Effector memory CD4-positive, alpha-beta T cell (primary cell): ENCODE measurements around the gene OTOS.

Source experiments
- DNase-seq, 3 donors: peaks; one replicate each; pipeline ENCODE4 v3.0.0-alpha.2; 2020
- H3K27ac ChIP-seq: 2 replicates; pipeline ENCODE4 v1.7.0; 2013; ENCODE audit warnings: mild to moderate bottlenecking, low read length, moderate library complexity; ENCODE audit not compliant: insufficient read depth, poor library complexity, severe bottlenecking
- H3K27me3 ChIP-seq: replicated peaks from 2 replicates; pipeline ENCODE4 v1.7.0; 2013; ENCODE audit warnings: mild to moderate bottlenecking, low read length; ENCODE audit not compliant: insufficient read depth, control insufficient read depth, poor library complexity, severe bottlenecking
- H3K36me3 ChIP-seq: 2 replicates; pipeline ENCODE4 v1.7.0; 2013; ENCODE audit warnings: mild to moderate bottlenecking, low read length, moderate library complexity; ENCODE audit not compliant: control insufficient read depth, insufficient read depth
- H3K4me1 ChIP-seq: 2 replicates; pipeline ENCODE4 v1.7.0; 2013; ENCODE audit warnings: low read length, mild to moderate bottlenecking; ENCODE audit not compliant: control insufficient read depth, insufficient read depth, poor library complexity, severe bottlenecking
- H3K4me3 ChIP-seq: 2 replicates; pipeline ENCODE4 v1.7.0; 2013; ENCODE audit warnings: low read length, low read depth, mild to moderate bottlenecking; ENCODE audit not compliant: insufficient read depth, poor library complexity, severe bottlenecking
- H3K9me3 ChIP-seq: 2 replicates; pipeline ENCODE4 v1.7.0; 2013; ENCODE audit warnings: mild to moderate bottlenecking, low read length, moderate library complexity; ENCODE audit not compliant: control insufficient read depth

OTOS gene

DNA sequence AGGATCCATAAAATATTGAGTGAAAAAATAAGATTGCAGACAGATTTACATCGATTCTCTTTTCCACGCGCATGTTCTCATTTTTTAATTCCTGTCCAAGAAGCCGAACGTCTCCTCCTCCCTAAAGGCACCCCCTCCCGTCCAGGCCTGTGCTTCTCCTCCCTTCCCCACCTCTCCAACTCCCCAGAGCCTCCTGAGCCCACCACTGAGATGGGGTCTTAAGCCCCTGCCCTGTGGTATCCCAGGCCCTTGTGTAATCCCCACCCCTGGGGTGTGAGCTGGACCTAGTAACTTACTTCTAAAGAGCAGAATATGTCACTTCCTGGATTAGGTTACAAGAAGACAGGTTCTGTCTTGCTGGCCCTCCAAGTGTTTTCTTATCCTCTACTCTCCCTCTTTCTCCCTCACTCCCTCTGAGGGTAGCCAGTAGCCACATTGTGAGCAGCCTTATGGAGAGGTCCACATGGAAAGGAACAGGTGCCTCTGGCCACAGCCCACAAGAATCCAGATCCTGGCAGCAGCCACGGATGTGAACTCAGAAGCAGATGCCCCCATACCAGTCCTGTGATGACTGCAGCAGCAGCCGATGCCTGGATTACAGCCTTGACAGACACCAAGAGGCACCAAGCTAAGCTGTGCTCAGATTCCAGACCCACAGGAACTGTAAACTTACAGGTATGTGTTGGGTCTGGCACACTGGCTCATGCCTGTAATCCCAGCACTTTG, 39.6 kb upstream of the OTOS start:
- Histone ChIP-seq H3K36me3 (no peaks in the 10 kb centered on the region), H3K4me3 (no peak overlapping the region), H3K9me3 (no peaks in the 10 kb centered on the region), H3K4me1 (no peaks in the 10 kb centered on the region), H3K27ac (no peak overlapping the region), H3K27me3 (no peaks in the 10 kb centered on the region)
- no peak for DNase-seq

DNA sequence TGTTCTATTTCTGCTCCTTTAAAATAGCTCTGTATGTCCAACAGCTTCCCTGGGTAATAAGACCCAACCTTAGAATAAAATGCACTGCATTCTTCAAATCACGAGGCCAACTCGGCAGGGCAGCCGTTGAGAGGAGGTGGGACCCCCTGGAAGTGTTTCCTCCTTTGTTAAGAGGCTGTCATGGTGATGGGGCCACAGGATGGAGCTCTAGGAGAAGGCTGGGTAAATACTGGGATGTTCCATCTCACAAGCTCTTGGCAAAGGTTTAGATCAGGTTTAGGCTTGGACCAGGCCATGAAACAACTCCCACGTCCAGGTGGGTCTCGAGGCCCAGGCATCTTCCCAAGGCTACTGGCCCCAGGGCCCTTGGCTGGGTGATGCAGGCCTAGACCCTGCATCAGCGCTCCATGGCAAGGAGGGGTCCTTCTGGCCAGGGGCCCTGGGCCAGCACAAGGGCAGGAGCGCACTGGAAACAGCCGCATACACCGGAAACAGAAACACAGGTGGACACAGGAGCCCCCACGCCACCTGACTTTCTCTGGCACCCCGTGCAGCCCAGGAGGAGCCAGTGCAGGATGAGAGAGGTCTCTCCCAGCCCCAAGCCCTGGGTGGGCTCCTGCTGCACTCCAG, 38.8 kb upstream of the OTOS start:
- no peak overlapping the region for H3K4me3 ChIP-seq
- no peaks in the 10 kb centered on the region for H3K9me3 ChIP-seq
- no peak for DNase-seq
- no peak overlapping the region for H3K27ac ChIP-seq
- no peaks in the 10 kb centered on the region for H3K4me1 ChIP-seq
- no peaks in the 10 kb centered on the region for H3K36me3 ChIP-seq
- no peaks in the 10 kb centered on the region for H3K27me3 ChIP-seq

DNA sequence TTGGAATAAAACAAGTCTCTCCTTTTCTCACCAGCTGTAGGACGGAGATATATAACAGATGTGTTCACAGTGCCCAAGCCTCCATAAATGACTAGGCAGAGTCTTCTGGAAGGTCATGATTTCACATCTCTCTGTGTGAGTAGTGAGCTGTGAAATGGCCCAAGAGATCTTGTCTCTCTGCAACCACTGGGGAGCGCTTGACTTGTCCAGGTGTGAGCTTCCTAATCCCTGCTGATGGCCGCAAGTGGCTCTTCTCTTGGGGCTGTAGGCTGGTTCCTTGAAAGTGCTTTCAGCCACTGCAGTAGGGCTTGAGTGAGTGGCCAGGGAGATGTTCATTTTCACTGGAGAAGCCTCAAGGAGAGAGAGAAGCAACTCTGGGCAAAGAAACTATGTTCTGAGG, 38.1 kb upstream of the OTOS start:
- Histone ChIP-seq H3K27me3 (no peaks in the 10 kb centered on the region), H3K4me3 (no peak overlapping the region), H3K4me1 (no peaks in the 10 kb centered on the region), H3K36me3 (no peaks in the 10 kb centered on the region), H3K9me3 (no peaks in the 10 kb centered on the region), H3K27ac (no peak overlapping the region)
- no peak for DNase-seq

DNA sequence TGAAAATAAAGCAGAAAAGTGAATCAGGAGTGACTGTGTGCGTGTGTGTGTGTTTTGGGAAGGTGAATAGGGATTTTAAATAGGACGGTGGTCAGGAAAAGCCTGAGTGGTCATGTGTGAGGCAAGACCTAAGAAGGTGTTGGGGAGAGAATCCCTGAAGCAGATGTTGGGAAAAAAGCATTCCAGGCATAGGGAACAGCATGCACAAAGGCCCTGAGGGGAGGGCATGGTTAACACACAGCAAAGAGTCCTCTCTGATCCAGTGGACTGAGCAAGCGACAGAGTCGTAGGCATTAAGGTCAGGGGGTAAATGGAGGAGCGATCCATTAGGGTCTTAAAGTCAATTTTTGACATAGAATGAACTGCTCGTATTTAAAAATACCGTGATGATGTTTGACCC, 34.0 kb upstream of the OTOS start:
- H3K36me3 ChIP-seq = no peaks in the 10 kb centered on the region
- H3K4me1 ChIP-seq = no peaks in the 10 kb centered on the region
- no peak overlapping the region for H3K4me3 ChIP-seq
- no peak for DNase-seq
- no peak overlapping the region for H3K27ac ChIP-seq
- no peaks in the 10 kb centered on the region for H3K27me3 ChIP-seq
- no peaks in the 10 kb centered on the region for H3K9me3 ChIP-seq

DNA sequence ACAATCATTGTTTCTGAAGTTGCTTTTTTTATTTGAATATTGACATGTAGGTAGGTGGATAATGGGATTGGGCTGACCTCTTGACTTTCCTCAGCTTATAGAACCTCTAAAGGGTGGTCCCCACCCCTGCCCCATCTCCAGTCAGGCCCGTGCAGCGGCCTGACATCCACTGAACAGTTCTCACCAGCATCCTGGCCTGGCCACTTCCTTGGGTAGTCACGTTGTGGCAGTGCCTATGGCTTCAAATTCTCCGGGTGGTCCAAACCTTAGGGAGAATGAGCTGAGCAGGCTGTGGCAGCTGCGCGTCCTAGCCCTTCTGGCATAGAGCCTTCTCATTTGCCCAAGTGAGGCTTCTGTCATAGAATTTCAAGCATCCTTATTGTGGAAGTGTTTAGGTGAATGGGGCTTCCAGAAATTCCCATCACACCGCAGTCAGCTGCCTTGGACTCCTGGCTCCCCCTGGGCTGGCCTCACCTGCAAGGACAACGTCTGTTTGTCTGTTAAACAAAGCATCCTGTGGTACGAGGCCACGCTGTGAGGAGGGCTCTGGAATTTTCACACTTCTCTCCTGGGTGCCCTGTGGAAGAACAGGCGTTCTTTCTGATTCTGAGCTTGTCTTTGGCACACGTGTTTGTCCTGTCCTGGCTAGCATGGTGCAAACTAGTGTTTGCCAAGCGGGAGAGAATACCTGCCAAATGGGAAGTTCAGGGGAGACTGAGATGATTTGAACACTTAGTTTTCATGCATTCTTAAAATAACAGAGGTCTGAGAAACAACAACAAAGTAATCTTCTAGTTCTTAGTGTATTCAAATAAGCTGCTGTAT, 31.8 kb upstream of the OTOS start:
- no peaks in the 10 kb centered on the region for H3K9me3 ChIP-seq
- H3K4me3 ChIP-seq = no peak overlapping the region
- no peaks in the 10 kb centered on the region for H3K27me3 ChIP-seq
- H3K27ac ChIP-seq = no peak overlapping the region
- H3K36me3 ChIP-seq = no peaks in the 10 kb centered on the region
- no peak for DNase-seq
- H3K4me1 ChIP-seq = no peaks in the 10 kb centered on the region

DNA sequence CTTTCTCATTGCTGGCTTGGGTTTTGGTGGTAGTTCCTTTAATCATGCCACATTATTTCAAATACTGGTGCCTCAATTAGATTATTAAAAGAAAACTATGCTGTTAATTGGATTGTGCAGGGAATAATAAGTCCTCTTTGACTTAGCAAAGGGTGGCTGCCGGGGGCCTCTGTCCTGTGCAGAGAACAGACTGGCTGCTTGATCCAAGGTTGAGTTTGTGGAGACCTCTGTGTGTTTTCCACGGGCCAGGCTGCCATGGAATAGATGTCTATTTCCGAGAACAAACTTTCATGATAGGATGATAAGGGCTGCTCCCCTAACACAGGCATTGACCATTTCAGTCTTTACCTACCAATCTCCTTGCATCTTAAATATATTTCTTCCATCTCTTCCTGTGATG, 30.4 kb upstream of the OTOS start:
- H3K4me3 ChIP-seq = no peak overlapping the region
- no peak for DNase-seq
- H3K27ac ChIP-seq = no peak overlapping the region
- H3K4me1 ChIP-seq = no peaks in the 10 kb centered on the region
- H3K9me3 ChIP-seq = no peaks in the 10 kb centered on the region
- no peaks in the 10 kb centered on the region for H3K36me3 ChIP-seq
- H3K27me3 ChIP-seq = no peaks in the 10 kb centered on the region

DNA sequence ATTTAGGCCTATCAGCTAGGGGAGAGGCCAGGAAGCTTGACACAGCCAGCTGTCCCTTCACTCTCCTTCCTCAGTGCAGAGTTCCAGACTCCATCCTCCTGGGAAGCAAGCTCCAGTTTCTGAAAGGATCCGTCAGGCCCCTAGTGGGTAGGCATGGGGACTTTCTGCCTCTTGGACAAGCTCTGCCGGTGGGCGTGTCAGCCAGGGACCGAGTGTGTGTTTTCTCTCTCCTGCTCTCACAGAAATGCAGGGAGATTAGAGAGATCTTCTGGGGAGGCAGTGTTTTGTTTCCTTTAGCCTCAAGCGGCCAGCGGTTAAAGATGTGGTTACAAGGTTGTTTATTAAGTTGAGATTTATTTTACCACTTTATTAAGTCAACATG, 29.9 kb upstream of the OTOS start:
- no peak overlapping the region for H3K4me3 ChIP-seq
- H3K9me3 ChIP-seq = no peaks in the 10 kb centered on the region
- H3K27me3 ChIP-seq = no peaks in the 10 kb centered on the region
- H3K36me3 ChIP-seq = no peaks in the 10 kb centered on the region
- no peaks in the 10 kb centered on the region for H3K4me1 ChIP-seq
- no peak overlapping the region for H3K27ac ChIP-seq
- DNase-seq = no peak

DNA sequence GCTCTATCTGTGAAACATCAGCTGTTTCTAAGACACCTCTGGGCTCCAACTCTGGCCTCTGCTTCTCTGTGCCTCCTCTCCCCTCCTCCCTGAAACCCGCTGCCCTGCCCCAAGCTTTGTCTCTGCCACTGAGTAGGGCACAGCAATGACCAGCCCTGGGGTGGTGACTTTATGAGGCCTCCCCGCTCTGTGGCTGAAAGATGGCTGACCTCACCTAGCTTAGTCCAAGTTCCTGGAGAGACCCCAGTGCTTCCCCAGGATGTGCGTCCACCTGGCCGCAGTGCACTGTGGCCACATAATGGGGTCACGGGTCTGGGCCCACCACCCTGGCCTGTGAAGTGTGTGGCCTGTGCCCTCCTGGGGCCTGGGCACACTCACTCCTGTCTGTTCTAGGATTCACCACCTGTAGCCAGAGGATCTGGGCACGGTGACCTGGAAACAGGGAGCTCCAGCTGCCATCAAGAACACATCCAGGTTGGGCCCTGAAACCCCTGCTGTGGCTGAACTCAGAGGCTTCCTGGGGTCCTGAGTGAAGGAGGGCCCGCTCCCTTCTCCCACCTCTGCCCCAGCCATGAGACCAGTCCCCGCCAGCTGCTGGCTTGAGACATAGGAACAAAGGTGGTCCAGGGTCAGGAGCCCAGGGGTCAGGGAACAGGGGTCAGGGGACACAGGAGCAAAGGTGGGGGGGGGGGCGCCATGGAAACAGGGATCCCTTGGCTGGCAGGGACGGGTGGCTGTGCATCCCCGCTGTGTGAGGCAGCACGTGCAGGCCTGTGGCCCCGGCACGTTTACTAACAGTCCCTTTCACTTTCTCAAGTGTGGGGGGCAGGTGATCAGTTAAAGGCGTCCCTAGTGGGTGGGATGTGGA, 29.3 kb upstream of the OTOS start:
- no peaks in the 10 kb centered on the region for H3K4me1 ChIP-seq
- H3K36me3 ChIP-seq = no peaks in the 10 kb centered on the region
- DNase-seq = no peak
- H3K4me3 ChIP-seq = no peak overlapping the region
- H3K27ac ChIP-seq = no peak overlapping the region
- no peaks in the 10 kb centered on the region for H3K27me3 ChIP-seq
- no peaks in the 10 kb centered on the region for H3K9me3 ChIP-seq

DNA sequence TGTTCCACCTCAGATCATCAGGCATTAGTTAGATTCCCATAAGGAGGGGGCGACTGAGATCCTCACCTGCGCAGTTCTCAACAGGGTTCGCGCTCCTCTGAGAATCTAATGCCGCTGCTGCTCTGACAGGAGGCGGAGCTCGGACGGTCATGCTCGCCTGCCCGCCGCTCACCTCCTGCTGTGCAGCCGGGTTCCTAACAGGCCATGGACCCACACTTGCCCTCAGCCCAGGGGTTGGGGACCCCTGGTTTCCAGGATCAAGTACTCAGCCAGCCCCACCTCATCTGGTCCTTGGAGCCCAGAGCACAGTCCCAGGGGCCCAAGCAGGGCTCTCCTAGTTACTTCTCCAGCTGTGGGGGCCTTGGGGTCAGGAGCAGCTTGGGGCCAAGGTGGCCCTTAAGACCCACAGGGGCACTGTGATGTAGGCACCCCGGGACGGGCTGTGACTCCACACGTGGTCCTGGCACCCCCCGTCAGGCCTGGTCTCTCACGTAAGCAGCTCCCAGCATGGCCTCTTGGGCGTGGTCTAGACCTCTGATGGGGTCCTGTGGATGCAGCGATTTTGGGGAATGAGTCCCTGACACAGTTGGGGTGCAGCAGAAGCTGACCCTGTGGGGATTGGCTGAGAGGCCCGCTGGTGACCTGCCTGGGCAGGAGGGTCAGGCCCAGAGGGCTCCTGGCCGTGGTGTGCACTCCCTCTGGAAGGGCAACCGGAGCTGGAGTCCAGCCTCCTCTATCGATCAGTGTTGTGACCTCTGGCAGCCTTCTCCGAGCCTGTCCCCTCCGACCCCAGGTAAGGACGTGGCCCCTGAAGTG, 28.3 kb upstream of the OTOS start:
- Histone ChIP-seq H3K4me3 (no peak overlapping the region), H3K9me3 (no peaks in the 10 kb centered on the region), H3K36me3 (no peaks in the 10 kb centered on the region), H3K27me3 (no peaks in the 10 kb centered on the region), H3K4me1 (no peaks in the 10 kb centered on the region), H3K27ac (no peak overlapping the region)
- no peak for DNase-seq
